AG09309 (cell line): ENCODE results near the gene GPR137.
"Not testable (repeated sequence)": the region's sequence is repeated elsewhere in the genome, so short reads cannot be mapped to it uniquely, and the experiment has no call there.

Experiments used
- DNase-seq: peaks from one replicate; pipeline ENCODE4 v3.0.0-alpha.2; 2010; ENCODE audit warnings: low read depth
- H3K4me3 ChIP-seq: 2 replicates; pipeline ENCODE4 v1.5.1; 2011; ENCODE audit warnings: mild to moderate bottlenecking, low read depth, low read length, moderate library complexity; ENCODE audit not compliant: control insufficient read depth
- TF ChIP-seq, protein P1 (sequence below): IDR thresholded peaks from 2 replicates; pipeline ENCODE4 v1.5.1; 2011; ENCODE audit warnings: mild to moderate bottlenecking, low read depth, low read length, inconsistent platforms; ENCODE audit not compliant: insufficient read depth, control insufficient read depth; ENCODE audit errors: missing control alignments

The GPR137 gene

DNA sequence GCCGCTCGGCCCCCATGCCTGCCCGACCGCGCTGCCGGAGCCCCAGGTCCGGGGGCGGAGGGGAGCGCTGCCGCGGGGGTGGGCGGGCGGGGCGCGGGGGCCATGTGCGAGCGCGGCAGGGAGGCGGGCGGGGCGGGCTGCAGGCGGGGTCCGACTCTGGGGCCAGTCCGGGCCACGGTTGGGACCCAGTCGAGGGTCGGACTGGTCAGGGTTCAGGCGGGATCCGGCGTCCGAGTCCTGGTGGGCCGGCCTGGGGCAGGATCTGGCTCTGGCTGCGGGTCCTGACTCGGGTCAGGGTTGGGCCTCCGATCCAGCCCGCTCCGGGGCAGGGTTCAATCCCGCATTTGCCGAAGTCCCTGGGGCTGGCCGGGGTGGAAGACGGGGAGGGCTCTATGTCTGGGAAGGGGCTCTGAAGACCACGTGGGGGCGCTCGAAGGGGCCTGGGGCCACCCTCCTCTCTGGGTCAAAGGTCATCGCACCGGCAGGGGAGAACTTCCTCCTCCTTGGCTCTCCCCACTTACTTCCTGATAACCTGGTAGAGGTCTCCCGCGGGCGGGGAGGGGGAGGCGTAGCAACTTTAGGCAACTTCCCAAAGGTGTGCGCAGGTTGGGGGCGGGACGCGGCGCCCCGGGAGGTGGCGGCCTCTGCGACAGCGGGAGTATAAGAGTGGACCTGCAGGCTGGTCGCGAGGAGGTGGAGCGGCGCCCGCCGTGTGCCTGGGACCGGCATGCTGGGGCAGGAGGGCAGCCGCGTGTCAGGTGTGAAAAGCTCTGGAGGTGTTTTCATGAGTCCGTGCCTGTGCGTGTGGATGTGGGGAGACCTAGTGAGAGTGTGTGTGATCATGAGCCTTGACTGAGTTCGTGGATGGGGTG, 20.3 kb downstream of the GPR137 start:
- peak overlapping the region; percentile 93 for H3K4me3 ChIP-seq
- DNase-seq: no peak
- TF ChIP-seq, protein P1, sequence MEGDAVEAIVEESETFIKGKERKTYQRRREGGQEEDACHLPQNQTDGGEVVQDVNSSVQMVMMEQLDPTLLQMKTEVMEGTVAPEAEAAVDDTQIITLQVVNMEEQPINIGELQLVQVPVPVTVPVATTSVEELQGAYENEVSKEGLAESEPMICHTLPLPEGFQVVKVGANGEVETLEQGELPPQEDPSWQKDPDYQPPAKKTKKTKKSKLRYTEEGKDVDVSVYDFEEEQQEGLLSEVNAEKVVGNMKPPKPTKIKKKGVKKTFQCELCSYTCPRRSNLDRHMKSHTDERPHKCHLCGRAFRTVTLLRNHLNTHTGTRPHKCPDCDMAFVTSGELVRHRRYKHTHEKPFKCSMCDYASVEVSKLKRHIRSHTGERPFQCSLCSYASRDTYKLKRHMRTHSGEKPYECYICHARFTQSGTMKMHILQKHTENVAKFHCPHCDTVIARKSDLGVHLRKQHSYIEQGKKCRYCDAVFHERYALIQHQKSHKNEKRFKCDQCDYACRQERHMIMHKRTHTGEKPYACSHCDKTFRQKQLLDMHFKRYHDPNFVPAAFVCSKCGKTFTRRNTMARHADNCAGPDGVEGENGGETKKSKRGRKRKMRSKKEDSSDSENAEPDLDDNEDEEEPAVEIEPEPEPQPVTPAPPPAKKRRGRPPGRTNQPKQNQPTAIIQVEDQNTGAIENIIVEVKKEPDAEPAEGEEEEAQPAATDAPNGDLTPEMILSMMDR: peak; percentile 26

GRCh38 chr11:64306563-64306875, 20.9 kb downstream of the GPR137 start:
- DNase-seq: no peak
- TF ChIP-seq, protein P1: no peak
- peak overlapping the region; percentile 93 for H3K4me3 ChIP-seq

- H3K4me3 ChIP-seq: peak overlapping the region; percentile 93
- TF ChIP-seq, protein P1: no peak
- no peak for DNase-seq
Observed at GRCh38 chr11:64306876-64307622, 21.4 kb downstream of the GPR137 start.

DNA sequence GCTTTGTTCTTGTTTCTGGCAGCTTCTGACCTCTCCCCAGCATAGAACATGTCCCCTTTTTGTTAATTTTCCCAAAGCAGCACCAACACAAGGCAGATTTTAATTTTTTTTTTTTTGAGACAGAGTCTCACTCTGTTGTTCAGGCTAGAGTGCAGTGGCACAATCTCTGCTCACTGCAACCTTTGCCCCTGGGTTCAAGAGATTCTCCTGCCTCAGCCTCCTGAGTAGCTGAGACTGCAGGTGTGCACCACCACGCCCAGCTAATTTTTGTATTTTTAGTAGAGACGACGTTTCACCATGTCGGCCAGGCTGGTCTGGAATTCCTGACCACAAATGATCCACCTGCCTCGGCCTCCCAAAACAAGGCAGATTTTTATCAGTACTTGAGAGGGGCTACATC, 22.1 kb downstream of the GPR137 start:
- not testable (repeated sequence) for DNase-seq, H3K4me3 ChIP-seq

DNA sequence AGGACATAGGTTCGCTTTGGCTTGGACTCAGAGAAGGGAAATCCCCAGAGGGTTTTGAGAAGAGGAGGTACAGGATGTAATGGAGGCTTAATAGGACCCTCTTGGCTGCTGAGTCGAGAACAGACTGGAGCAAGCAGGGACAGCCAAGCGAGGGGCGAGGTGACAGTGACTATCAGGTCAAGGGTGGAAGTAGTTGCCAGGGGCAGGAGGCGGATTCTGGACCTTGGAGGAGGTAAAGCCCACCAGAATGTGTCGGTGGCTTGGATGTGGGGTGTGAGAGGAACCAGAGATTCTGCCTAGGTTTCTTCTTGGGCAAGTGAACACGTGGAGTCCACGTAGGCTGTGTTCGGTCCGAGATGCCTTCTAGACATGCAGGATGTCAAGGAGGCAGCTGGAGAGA, 27.3 kb downstream of the GPR137 start:
- H3K4me3 ChIP-seq: no peak overlapping the region
- no peak for DNase-seq
- TF ChIP-seq, protein P1: no peak

DNA sequence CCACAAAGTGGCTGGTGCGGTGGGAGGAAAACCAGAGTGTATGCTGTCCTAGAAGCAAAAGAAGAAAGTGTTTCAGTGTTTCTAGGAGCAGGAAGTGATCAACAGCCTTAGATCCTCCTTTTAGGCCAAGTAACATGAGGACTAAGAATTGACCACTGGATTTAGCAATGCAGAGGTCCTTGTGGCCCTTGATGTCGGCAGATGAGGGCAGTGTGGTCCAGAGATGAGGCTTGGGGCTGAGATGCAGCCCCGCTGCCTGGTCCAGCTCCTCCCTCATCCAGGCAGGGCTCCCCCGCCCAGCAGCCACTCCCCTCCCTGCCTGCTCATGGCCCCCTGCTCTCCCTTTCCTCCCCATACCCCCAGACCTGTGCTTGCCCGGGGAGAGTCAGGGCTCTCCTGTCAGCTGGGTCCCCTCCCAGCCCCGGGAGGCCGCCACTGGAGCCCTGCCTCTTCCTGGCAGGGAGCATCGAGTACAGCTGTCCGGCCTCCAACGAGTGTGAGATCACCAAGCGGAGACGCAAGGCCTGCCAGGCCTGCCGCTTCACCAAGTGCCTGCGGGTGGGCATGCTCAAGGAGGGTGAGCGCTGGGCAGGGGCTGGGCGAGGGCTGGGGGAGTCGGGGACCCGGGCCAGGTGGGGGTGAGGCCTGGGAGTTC, 28.0 kb downstream of the GPR137 start:
- H3K4me3 ChIP-seq: peak overlapping the region; percentile 36
- no peak for DNase-seq
- TF ChIP-seq, protein P1: peak; percentile 24

- DNase-seq: no peak
- peak overlapping the region; percentile 36 for H3K4me3 ChIP-seq
- TF ChIP-seq, protein P1: peak; percentile 31
Observed at GRCh38 chr11:64314146-64314804, 28.6 kb downstream of the GPR137 start.
